ENCODE data around the gene PLD4. TPM values are rescaled to one million over a fixed set of nuclear protein-coding genes. Genes with fewer than 3 reads are reported as not detected.

The PLD4 gene
- total RNA-seq, 1 experiment from 2014 or later = 0.07 TPM

DNA sequence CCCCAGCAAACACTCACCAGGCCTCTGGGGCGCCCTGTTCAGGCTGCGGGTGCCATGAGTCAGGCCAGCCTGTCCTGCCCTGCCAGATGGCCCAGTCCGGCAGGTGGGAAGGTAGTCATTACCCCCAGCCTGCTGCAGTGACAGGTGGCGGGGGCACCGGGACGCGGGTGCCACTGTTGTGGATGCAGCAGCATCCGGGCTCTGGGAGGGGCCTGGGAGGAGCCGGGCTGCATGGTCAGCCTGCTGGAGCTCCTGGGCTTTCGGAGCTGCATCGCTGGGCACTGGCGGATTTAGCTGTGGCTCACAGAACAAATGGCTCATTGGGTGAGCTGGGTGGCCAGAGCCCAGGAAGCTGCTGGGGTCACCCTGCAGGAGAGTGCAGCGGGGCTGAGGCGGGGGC lies 46.1 kb upstream of the PLD4 start:
- H3K36me3 Mint-ChIP-seq = 0 out of 2 replicates have a peak, but pooled peaks cover 2% of the 10 kb centered on the region
- ChIA-PET CTCF (interaction anchor here (0.7 kb wide), 1 partner anchor 21 kb away, joined by 3 read pairs; no protein-coding TSS in a partner anchor), POLR2A (interaction anchor here (0.6 kb wide), 1 partner anchor 1847 kb away, joined by 3 read pairs; no protein-coding TSS in a partner anchor)
- H3K4me1 Mint-ChIP-seq = 0 out of 2 replicates have a peak, but pooled peaks cover 6% of the 10 kb centered on the region
- ATAC-seq (no peak), DNase-seq (ENCODE audit: low spot score) (no peak)
- H3K27ac Mint-ChIP-seq = no peak overlapping the region
- no peak overlapping the region for H3K4me3 Mint-ChIP-seq
- H3K9me3 Mint-ChIP-seq = no peaks in the 10 kb centered on the region
- TF ChIP-seq PRRX2 (CRISPR knock-in tag; IDR thresholded peaks at IDR 0.05) = no peak
- TF ChIP-seq ZNF396 (CRISPR knock-in tag; IDR thresholded peaks at IDR 0.05; ENCODE audit: borderline replicate concordance) = no peak
- no peaks in the 10 kb centered on the region for H3K27me3 Mint-ChIP-seq (ENCODE audit: low read depth)

DNA sequence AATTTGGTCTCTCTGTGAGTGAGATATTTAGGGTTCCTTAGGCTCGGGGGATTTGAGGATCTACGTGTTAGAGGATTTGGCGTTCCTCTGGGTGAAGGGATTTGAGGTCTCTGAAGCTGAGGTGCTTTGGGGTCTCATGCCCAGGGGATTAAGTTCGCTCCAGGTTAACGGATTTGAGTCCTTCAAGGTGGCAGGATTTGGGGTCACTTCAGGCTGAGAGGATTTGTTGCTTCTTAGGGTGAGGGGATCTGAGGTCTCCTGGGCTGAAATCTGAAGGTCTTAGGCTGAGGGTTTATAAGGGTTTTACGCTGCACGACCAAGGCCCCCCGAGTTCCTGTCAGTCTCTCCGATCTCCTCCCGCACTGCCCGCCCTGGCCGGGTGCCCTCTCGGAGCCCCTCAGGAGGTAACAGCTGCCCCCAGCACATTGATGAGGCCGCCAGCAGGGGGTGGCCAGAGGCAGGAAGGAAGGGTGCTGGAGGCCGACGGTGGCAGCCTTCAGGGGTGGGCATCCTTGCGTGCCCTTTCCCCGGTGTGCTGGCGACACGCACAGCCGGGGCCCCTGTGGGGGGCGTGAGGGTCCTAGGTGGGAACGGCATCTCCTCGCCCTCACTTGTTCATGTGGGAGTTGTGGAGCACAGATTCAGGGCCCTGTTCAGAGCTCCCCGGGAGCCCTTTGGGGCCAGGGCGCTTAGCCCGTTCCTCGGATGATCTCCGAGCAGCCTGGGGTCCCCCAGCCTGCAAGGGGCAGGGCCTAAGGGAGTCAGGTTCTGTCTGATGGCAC lies 45.3 kb upstream of the PLD4 start:
- TF ChIP-seq, protein P1, sequence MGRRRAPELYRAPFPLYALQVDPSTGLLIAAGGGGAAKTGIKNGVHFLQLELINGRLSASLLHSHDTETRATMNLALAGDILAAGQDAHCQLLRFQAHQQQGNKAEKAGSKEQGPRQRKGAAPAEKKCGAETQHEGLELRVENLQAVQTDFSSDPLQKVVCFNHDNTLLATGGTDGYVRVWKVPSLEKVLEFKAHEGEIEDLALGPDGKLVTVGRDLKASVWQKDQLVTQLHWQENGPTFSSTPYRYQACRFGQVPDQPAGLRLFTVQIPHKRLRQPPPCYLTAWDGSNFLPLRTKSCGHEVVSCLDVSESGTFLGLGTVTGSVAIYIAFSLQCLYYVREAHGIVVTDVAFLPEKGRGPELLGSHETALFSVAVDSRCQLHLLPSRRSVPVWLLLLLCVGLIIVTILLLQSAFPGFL (CRISPR knock-in tag; IDR thresholded peaks at IDR 0.05; ENCODE audit: borderline replicate concordance) = no peak
- TF ChIP-seq SMAD4 (CRISPR knock-in tag; IDR thresholded peaks at IDR 0.05) = no peak
- TF ChIP-seq, protein P2, sequence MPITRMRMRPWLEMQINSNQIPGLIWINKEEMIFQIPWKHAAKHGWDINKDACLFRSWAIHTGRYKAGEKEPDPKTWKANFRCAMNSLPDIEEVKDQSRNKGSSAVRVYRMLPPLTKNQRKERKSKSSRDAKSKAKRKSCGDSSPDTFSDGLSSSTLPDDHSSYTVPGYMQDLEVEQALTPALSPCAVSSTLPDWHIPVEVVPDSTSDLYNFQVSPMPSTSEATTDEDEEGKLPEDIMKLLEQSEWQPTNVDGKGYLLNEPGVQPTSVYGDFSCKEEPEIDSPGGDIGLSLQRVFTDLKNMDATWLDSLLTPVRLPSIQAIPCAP (CRISPR knock-in tag; IDR thresholded peaks at IDR 0.05) = no peak
- TF ChIP-seq, protein P3, sequence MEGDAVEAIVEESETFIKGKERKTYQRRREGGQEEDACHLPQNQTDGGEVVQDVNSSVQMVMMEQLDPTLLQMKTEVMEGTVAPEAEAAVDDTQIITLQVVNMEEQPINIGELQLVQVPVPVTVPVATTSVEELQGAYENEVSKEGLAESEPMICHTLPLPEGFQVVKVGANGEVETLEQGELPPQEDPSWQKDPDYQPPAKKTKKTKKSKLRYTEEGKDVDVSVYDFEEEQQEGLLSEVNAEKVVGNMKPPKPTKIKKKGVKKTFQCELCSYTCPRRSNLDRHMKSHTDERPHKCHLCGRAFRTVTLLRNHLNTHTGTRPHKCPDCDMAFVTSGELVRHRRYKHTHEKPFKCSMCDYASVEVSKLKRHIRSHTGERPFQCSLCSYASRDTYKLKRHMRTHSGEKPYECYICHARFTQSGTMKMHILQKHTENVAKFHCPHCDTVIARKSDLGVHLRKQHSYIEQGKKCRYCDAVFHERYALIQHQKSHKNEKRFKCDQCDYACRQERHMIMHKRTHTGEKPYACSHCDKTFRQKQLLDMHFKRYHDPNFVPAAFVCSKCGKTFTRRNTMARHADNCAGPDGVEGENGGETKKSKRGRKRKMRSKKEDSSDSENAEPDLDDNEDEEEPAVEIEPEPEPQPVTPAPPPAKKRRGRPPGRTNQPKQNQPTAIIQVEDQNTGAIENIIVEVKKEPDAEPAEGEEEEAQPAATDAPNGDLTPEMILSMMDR (IDR thresholded peaks at IDR 0.05) = no peak
- TF ChIP-seq, protein P4, sequence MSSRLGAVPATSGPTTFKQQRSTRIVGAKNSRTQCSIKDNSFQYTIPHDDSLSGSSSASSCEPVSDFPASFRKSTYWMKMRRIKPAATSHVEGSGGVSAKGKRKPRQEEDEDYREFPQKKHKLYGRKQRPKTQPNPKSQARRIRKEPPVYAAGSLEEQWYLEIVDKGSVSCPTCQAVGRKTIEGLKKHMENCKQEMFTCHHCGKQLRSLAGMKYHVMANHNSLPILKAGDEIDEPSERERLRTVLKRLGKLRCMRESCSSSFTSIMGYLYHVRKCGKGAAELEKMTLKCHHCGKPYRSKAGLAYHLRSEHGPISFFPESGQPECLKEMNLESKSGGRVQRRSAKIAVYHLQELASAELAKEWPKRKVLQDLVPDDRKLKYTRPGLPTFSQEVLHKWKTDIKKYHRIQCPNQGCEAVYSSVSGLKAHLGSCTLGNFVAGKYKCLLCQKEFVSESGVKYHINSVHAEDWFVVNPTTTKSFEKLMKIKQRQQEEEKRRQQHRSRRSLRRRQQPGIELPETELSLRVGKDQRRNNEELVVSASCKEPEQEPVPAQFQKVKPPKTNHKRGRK (CRISPR knock-in tag; IDR thresholded peaks at IDR 0.05; ENCODE audit: borderline replicate concordance) = no peak
- TF ChIP-seq FOXP1 (CRISPR knock-in tag; IDR thresholded peaks at IDR 0.05; ENCODE audit: borderline replicate concordance) = no peak
- TF ChIP-seq, protein P5, sequence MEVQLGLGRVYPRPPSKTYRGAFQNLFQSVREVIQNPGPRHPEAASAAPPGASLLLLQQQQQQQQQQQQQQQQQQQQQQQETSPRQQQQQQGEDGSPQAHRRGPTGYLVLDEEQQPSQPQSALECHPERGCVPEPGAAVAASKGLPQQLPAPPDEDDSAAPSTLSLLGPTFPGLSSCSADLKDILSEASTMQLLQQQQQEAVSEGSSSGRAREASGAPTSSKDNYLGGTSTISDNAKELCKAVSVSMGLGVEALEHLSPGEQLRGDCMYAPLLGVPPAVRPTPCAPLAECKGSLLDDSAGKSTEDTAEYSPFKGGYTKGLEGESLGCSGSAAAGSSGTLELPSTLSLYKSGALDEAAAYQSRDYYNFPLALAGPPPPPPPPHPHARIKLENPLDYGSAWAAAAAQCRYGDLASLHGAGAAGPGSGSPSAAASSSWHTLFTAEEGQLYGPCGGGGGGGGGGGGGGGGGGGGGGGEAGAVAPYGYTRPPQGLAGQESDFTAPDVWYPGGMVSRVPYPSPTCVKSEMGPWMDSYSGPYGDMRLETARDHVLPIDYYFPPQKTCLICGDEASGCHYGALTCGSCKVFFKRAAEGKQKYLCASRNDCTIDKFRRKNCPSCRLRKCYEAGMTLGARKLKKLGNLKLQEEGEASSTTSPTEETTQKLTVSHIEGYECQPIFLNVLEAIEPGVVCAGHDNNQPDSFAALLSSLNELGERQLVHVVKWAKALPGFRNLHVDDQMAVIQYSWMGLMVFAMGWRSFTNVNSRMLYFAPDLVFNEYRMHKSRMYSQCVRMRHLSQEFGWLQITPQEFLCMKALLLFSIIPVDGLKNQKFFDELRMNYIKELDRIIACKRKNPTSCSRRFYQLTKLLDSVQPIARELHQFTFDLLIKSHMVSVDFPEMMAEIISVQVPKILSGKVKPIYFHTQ (CRISPR knock-in tag; IDR thresholded peaks at IDR 0.05) = no peak
- TF ChIP-seq IRF2 (CRISPR knock-in tag; IDR thresholded peaks at IDR 0.05; ENCODE audit: borderline replicate concordance, low read depth) = no peak
- Mint-ChIP-seq H3K36me3 (0 out of 2 replicates have a peak, but pooled peaks cover 2% of the 10 kb centered on the region), H3K27me3 (ENCODE audit: low read depth) (no peaks in the 10 kb centered on the region), H3K4me3 (no peak overlapping the region), H3K27ac (no peak overlapping the region), H3K4me1 (0 out of 2 replicates have a peak, but pooled peaks cover 6% of the 10 kb centered on the region), H3K9me3 (no peaks in the 10 kb centered on the region)
- ATAC-seq (no peak), DNase-seq (ENCODE audit: low spot score) (no peak)
- ChIA-PET POLR2A (interaction anchor here (0.6 kb wide), 1 partner anchor 395 kb away, joined by 3 read pairs; no protein-coding TSS in a partner anchor), CTCF (interaction anchor here (1.0 kb wide), 1 partner anchor 52 kb away, joined by 3 read pairs; no protein-coding TSS in a partner anchor)

DNA sequence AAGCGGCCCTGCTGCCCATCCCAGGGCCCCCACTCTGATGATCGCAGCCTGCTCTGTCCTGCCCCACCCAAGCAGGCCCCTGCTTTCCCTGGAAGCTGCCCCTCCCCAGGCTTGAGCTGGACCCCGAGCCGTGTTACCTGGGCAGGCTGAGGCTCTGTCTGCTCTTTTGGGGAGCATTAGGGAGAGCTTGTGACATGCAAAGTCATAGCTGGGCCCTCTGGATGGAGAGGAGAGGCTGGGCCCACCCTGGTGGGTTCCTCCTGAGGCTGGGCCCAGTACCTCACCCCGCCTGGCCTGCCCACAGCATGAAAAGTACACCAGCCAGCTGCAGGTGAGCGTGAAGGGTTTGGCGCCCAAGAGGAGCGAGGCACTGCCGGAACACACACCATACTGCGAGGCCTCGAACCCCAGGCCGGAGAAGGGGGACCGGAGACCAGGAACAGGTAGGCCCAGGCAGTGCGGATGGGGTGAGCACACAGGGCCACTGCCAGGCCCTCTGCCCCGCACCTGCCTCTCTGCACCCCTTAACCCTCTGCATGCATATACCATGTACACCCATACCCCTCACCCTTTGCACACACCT lies 44.6 kb upstream of the PLD4 start:
- Mint-ChIP-seq H3K27me3 (ENCODE audit: low read depth) (no peaks in the 10 kb centered on the region), H3K27ac (no peak overlapping the region), H3K36me3 (0 out of 2 replicates have a peak, but pooled peaks cover 2% of the 10 kb centered on the region), H3K4me1 (0 out of 2 replicates have a peak, but pooled peaks cover 6% of the 10 kb centered on the region), H3K9me3 (no peaks in the 10 kb centered on the region), H3K4me3 (no peak overlapping the region)
- ChIA-PET POLR2A (no interaction called here), CTCF (interaction anchor here (1.0 kb wide), 1 partner anchor 53 kb away, joined by 3 read pairs; no protein-coding TSS in a partner anchor)
- ATAC-seq (no peak), DNase-seq (ENCODE audit: low spot score) (no peak)
- TF ChIP-seq, protein P5 (CRISPR knock-in tag; IDR thresholded peaks at IDR 0.05) = no peak
- no peak for TF ChIP-seq NR1H2 (CRISPR knock-in tag; IDR thresholded peaks at IDR 0.05)
- TF ChIP-seq, protein P6, sequence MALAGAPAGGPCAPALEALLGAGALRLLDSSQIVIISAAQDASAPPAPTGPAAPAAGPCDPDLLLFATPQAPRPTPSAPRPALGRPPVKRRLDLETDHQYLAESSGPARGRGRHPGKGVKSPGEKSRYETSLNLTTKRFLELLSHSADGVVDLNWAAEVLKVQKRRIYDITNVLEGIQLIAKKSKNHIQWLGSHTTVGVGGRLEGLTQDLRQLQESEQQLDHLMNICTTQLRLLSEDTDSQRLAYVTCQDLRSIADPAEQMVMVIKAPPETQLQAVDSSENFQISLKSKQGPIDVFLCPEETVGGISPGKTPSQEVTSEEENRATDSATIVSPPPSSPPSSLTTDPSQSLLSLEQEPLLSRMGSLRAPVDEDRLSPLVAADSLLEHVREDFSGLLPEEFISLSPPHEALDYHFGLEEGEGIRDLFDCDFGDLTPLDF (CRISPR knock-in tag; IDR thresholded peaks at IDR 0.05) = no peak

Measured in WTC11 (cell line).